Measurements from ENCODE around the gene SNX20.

The SNX20 gene

GRCh38 chr16:50712956-50713355, 31.8 kb upstream of the SNX20 start:
- Histone ChIP-seq H3K4me1 (ENCODE audit: control insufficient read depth, insufficient read depth, low read length) (peaks cover 37% of the 10 kb centered on the region), H3K36me3 (ENCODE audit: control insufficient read depth, insufficient read depth, low read length, severe bottlenecking) (no peaks in the 10 kb centered on the region), H3K4me3 (ENCODE audit: low read length) (no peak overlapping the region), H3K9me3 (ENCODE audit: control insufficient read depth, low read length) (no peaks in the 10 kb centered on the region), H3K9ac (ENCODE audit: low read length) (no peak overlapping the region), H3K27me3 (replicated peaks; ENCODE audit: control insufficient read depth, insufficient read depth, low read length) (no peaks in the 10 kb centered on the region)
- no peak for DNase-seq (ENCODE audit: low read depth)

DNA sequence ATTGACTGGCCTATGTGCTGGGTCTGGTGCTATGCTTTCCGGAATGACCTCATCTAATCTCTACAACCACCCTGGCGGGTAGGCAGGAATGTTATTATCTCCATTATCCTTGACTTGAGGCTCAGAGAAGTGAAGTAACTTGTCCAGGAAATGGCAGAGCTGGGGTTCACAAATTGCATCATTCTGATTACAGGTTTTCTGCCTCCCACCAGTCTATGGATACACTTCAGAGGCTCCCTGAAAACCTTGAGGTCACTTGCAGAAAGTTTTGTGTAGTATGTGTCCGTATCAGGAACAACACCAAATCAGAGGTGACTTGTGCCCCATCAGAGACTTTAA, 31.4 kb upstream of the SNX20 start:
- peaks cover 40% of the 10 kb centered on the region for H3K4me1 ChIP-seq (ENCODE audit: control insufficient read depth, insufficient read depth, low read length)
- no peak for DNase-seq (ENCODE audit: low read depth)
- no peak overlapping the region for H3K4me3 ChIP-seq (ENCODE audit: low read length)
- no peaks in the 10 kb centered on the region for H3K27me3 ChIP-seq (replicated peaks; ENCODE audit: control insufficient read depth, insufficient read depth, low read length)
- H3K9me3 ChIP-seq (ENCODE audit: control insufficient read depth, low read length) = no peaks in the 10 kb centered on the region
- no peak overlapping the region for H3K9ac ChIP-seq (ENCODE audit: low read length)
- no peaks in the 10 kb centered on the region for H3K36me3 ChIP-seq (ENCODE audit: control insufficient read depth, insufficient read depth, low read length, severe bottlenecking)

DNA sequence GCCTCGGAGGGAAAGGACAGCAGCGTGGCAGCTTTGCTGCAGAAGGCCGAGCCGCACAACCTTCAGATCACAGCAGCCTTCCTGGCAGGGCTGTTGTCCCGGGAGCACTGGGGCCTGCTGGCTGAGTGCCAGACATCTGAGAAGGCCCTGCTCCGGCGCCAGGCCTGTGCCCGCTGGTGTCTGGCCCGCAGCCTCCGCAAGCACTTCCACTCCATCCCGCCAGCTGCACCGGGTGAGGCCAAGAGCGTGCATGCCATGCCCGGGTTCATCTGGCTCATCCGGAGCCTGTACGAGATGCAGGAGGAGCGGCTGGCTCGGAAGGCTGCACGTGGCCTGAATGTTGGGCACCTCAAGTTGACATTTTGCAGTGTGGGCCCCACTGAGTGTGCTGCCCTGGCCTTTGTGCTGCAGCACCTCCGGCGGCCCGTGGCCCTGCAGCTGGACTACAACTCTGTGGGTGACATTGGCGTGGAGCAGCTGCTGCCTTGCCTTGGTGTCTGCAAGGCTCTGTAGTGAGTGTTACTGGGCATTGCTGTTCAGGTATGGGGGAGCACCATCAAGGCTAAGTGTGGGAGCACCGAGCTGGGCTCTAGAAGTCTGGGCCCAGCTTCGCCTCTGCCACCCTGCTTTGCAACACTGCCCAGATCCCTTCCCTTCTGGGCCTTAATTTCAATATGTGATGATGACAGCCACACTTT, 30.9 kb upstream of the SNX20 start:
- Histone ChIP-seq H3K27me3 (replicated peaks; ENCODE audit: control insufficient read depth, insufficient read depth, low read length) (no peaks in the 10 kb centered on the region), H3K9me3 (ENCODE audit: control insufficient read depth, low read length) (no peaks in the 10 kb centered on the region), H3K9ac (ENCODE audit: low read length) (no peak overlapping the region), H3K4me3 (ENCODE audit: low read length) (no peak overlapping the region), H3K4me1 (ENCODE audit: control insufficient read depth, insufficient read depth, low read length) (peaks cover 40% of the 10 kb centered on the region), H3K36me3 (ENCODE audit: control insufficient read depth, insufficient read depth, low read length, severe bottlenecking) (no peaks in the 10 kb centered on the region)
- no peak for DNase-seq (ENCODE audit: low read depth)

DNA sequence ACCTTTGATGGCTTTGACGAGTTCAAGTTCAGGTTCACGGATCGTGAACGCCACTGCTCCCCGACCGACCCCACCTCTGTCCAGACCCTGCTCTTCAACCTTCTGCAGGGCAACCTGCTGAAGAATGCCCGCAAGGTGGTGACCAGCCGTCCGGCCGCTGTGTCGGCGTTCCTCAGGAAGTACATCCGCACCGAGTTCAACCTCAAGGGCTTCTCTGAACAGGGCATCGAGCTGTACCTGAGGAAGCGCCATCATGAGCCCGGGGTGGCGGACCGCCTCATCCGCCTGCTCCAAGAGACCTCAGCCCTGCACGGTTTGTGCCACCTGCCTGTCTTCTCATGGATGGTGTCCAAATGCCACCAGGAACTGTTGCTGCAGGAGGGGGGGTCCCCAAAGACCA, 29.9 kb upstream of the SNX20 start:
- Histone ChIP-seq H3K4me3 (ENCODE audit: low read length) (no peak overlapping the region), H3K27me3 (replicated peaks; ENCODE audit: control insufficient read depth, insufficient read depth, low read length) (no peaks in the 10 kb centered on the region), H3K9ac (ENCODE audit: low read length) (no peak overlapping the region), H3K4me1 (ENCODE audit: control insufficient read depth, insufficient read depth, low read length) (peaks cover 38% of the 10 kb centered on the region), H3K36me3 (ENCODE audit: control insufficient read depth, insufficient read depth, low read length, severe bottlenecking) (no peaks in the 10 kb centered on the region), H3K9me3 (ENCODE audit: control insufficient read depth, low read length) (no peaks in the 10 kb centered on the region)
- no peak for DNase-seq (ENCODE audit: low read depth)

GRCh38 chr16:50709980-50710379, 28.9 kb upstream of the SNX20 start:
- Histone ChIP-seq H3K9me3 (ENCODE audit: control insufficient read depth, low read length) (peaks cover 6% of the 10 kb centered on the region), H3K36me3 (ENCODE audit: control insufficient read depth, insufficient read depth, low read length, severe bottlenecking) (no peaks in the 10 kb centered on the region), H3K27me3 (replicated peaks; ENCODE audit: control insufficient read depth, insufficient read depth, low read length) (no peaks in the 10 kb centered on the region), H3K9ac (ENCODE audit: low read length) (no peak overlapping the region), H3K4me3 (ENCODE audit: low read length) (no peak overlapping the region), H3K4me1 (ENCODE audit: control insufficient read depth, insufficient read depth, low read length) (peaks cover 36% of the 10 kb centered on the region)
- no peak for DNase-seq (ENCODE audit: low read depth)

- peaks cover 31% of the 10 kb centered on the region for H3K4me1 ChIP-seq (ENCODE audit: control insufficient read depth, insufficient read depth, low read length)
- H3K27me3 ChIP-seq (replicated peaks; ENCODE audit: control insufficient read depth, insufficient read depth, low read length) = no peaks in the 10 kb centered on the region
Observed at GRCh38 chr16:50709061-50709684, 28.1 kb upstream of the SNX20 start.

DNA sequence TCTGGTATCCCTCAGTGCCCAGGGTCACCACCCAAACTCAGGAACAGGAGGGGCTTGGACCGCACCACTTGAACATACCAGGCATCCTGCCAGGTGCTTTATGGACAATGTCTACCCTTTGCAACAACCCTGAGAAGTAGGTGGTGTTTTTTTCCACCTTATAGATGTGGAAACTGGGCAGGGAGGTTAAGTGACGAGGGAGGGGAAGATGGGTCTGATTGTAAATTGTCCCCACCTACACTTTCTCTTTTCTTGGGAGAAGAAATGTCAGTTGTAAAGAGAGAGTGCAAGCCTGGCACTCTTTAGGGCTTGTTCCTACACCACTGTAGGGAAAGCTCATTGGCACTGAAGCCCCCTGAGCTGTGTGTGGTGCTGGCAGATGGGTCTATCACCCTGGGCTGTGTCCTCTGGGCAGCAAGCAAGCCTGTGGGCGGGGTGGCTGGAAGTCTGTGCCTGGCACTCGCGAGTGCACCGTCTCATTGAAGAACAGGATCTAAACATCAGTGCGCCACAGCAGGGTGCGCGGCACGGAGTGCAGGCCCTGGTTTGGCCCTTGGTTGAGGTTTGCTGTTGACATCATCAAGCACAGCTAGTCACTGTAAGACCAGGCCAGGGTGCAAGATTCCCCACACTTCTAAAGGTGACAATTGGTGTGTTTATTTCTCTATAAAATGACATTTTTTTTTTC, 27.4 kb upstream of the SNX20 start:
- DNase-seq (ENCODE audit: low read depth) = no peak
- Histone ChIP-seq H3K36me3 (ENCODE audit: control insufficient read depth, insufficient read depth, low read length, severe bottlenecking) (no peaks in the 10 kb centered on the region), H3K4me3 (ENCODE audit: low read length) (no peak overlapping the region), H3K9me3 (ENCODE audit: control insufficient read depth, low read length) (peaks cover 20% of the 10 kb centered on the region), H3K9ac (ENCODE audit: low read length) (no peak overlapping the region), H3K27me3 (replicated peaks; ENCODE audit: control insufficient read depth, insufficient read depth, low read length) (no peaks in the 10 kb centered on the region), H3K4me1 (ENCODE audit: control insufficient read depth, insufficient read depth, low read length) (peaks cover 25% of the 10 kb centered on the region)

More at GRCh38 chr16:50709061-50709684, 28.1 kb upstream of the SNX20 start:
- Histone ChIP-seq H3K9me3 (ENCODE audit: control insufficient read depth, low read length) (peaks cover 14% of the 10 kb centered on the region), H3K36me3 (ENCODE audit: control insufficient read depth, insufficient read depth, low read length, severe bottlenecking) (no peaks in the 10 kb centered on the region), H3K9ac (ENCODE audit: low read length) (no peak overlapping the region), H3K4me3 (ENCODE audit: low read length) (no peak overlapping the region)
- DNase-seq (ENCODE audit: low read depth) = no peak

- no peak overlapping the region for H3K4me3 ChIP-seq (ENCODE audit: low read length)
- DNase-seq (ENCODE audit: low read depth) = no peak
Observed at GRCh38 chr16:50706250-50706649, 25.1 kb upstream of the SNX20 start.

GRCh38 chr16:50705436-50706110, 24.5 kb upstream of the SNX20 start:
- Histone ChIP-seq H3K27me3 (replicated peaks; ENCODE audit: control insufficient read depth, insufficient read depth, low read length) (no peaks in the 10 kb centered on the region), H3K9me3 (ENCODE audit: control insufficient read depth, low read length) (peaks cover 20% of the 10 kb centered on the region), H3K9ac (ENCODE audit: low read length) (no peak overlapping the region), H3K4me1 (ENCODE audit: control insufficient read depth, insufficient read depth, low read length) (peaks cover 14% of the 10 kb centered on the region), H3K36me3 (ENCODE audit: control insufficient read depth, insufficient read depth, low read length, severe bottlenecking) (no peaks in the 10 kb centered on the region), H3K4me3 (ENCODE audit: low read length) (no peak overlapping the region)
- no peak for DNase-seq (ENCODE audit: low read depth)

More at GRCh38 chr16:50706250-50706649, 25.1 kb upstream of the SNX20 start:
- Histone ChIP-seq H3K36me3 (ENCODE audit: control insufficient read depth, insufficient read depth, low read length, severe bottlenecking) (no peaks in the 10 kb centered on the region), H3K9me3 (ENCODE audit: control insufficient read depth, low read length) (peaks cover 20% of the 10 kb centered on the region), H3K9ac (ENCODE audit: low read length) (no peak overlapping the region), H3K4me1 (ENCODE audit: control insufficient read depth, insufficient read depth, low read length) (peaks cover 14% of the 10 kb centered on the region), H3K27me3 (replicated peaks; ENCODE audit: control insufficient read depth, insufficient read depth, low read length) (no peaks in the 10 kb centered on the region)

DNA sequence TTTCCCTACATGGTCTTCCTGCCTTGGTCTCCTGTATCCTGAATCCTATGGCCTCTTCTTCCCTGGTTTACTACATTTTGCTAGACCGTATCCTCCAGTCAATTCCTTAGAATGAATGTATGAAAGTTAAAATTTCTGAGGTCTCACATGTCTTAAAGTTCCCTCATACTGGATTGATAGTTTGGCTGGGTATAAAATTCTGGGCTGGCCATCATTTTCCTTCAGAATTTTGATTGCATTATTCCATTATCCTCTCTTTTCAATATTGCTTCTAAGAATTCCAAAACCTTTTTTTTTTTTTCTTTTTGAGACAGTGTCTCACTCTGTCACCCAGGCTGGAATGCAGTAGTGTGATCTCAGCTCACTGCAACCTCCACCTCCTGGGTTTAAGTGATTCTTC, 23.1 kb upstream of the SNX20 start:
- no peaks in the 10 kb centered on the region for H3K27me3 ChIP-seq (replicated peaks; ENCODE audit: control insufficient read depth, insufficient read depth, low read length)
- H3K9me3 ChIP-seq (ENCODE audit: control insufficient read depth, low read length) = peaks cover 20% of the 10 kb centered on the region

GRCh38 chr16:50702725-50703124, 21.6 kb upstream of the SNX20 start:
- DNase-seq (ENCODE audit: low read depth) = no peak
- Histone ChIP-seq H3K4me1 (ENCODE audit: control insufficient read depth, insufficient read depth, low read length) (peaks cover 24% of the 10 kb centered on the region), H3K9ac (ENCODE audit: low read length) (no peak overlapping the region), H3K9me3 (ENCODE audit: control insufficient read depth, low read length) (peaks cover 20% of the 10 kb centered on the region), H3K27me3 (replicated peaks; ENCODE audit: control insufficient read depth, insufficient read depth, low read length) (no peaks in the 10 kb centered on the region), H3K4me3 (ENCODE audit: low read length) (no peak overlapping the region), H3K36me3 (ENCODE audit: control insufficient read depth, insufficient read depth, low read length, severe bottlenecking) (no peaks in the 10 kb centered on the region)

More for the DNA sequence above, 23.1 kb upstream of the SNX20 start:
- Histone ChIP-seq H3K36me3 (ENCODE audit: control insufficient read depth, insufficient read depth, low read length, severe bottlenecking) (no peaks in the 10 kb centered on the region), H3K9ac (ENCODE audit: low read length) (no peak overlapping the region), H3K4me3 (ENCODE audit: low read length) (no peak overlapping the region), H3K4me1 (ENCODE audit: control insufficient read depth, insufficient read depth, low read length) (peaks cover 21% of the 10 kb centered on the region)
- no peak for DNase-seq (ENCODE audit: low read depth)
